ENCODE data around the gene TCF21.
A peak's percentile ranks its signal among the peaks of the same experiment; 100 is the strongest.

The TCF21 gene

DNA sequence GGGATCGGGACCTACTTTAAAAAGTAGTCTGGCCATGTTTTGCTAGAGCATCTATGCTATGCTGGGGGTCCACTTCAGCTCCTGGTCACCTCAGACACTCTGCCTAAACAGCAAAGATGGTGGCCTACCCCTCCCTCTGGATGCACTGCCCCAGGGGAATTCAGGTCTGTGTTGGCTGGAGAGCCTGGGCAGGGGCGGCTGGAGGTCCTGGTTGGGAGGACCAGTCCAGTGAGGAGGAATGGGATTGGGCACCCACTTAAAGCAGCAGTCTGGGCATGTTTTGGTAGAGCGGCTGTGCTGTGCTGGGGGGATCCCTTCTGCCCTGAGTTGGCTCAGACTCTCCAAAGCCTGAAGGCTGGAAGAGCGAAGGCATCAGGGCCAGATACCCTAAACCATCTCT is 23.2 kb upstream of the TCF21 start:
- H3K4me3 ChIP-seq (ENCODE audit: low read length) = no peak overlapping the region
- no peak overlapping the region for H3K9ac ChIP-seq (ENCODE audit: low read length)
- no peaks in the 10 kb centered on the region for H3K36me3 ChIP-seq (ENCODE audit: control insufficient read depth, insufficient read depth, low read length)
- H3K4me1 ChIP-seq (ENCODE audit: control insufficient read depth, insufficient read depth, low read length) = no peaks in the 10 kb centered on the region
- no peaks in the 10 kb centered on the region for H3K27me3 ChIP-seq (ENCODE audit: control insufficient read depth, insufficient read depth, low read length)
- no peak overlapping the region for H3K27ac ChIP-seq (ENCODE audit: low read depth, low read length)

DNA sequence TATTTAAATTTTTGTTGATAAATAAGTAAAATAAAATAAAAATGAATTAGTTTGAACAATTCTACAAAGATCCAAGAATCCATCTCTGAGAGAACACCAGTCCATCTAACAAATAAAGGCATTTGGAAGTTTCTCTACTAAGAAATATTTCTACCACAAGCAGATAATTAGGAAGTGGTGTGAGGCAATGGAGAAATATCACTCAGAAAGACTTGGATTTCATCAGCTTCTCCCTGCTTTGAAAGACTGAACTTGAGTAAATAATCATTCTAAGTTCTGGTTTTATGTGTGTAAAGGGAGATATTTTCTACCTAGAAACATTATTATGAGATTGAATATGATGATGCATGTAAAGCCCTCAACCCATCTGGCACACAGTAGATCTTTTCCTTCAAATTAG is 17.8 kb upstream of the TCF21 start:
- Histone ChIP-seq H3K4me3 (ENCODE audit: low read length) (no peak overlapping the region), H3K36me3 (ENCODE audit: control insufficient read depth, insufficient read depth, low read length) (no peaks in the 10 kb centered on the region), H3K9ac (ENCODE audit: low read length) (no peak overlapping the region), H3K27ac (ENCODE audit: low read depth, low read length) (no peak overlapping the region), H3K4me1 (ENCODE audit: control insufficient read depth, insufficient read depth, low read length) (no peaks in the 10 kb centered on the region), H3K27me3 (ENCODE audit: control insufficient read depth, insufficient read depth, low read length) (no peaks in the 10 kb centered on the region)

DNA sequence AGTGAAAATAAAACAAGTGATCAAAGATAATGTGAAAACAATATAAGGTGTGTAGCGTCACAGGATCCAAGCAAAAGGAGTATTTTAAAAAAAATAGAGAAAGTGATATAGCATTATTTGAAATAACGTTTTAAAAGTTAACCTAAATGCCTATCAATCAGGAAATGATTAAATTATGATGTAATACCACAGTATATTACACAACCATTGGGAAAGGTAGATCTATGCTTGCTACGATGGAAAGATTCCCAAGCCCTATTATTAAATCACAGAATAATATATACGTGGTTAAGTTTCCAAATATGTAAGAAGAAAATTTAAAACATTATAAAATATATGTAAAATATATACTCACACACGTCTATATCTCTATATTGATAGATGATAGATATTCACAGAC is 15.4 kb upstream of the TCF21 start:
- Histone ChIP-seq H3K36me3 (ENCODE audit: control insufficient read depth, insufficient read depth, low read length) (no peaks in the 10 kb centered on the region), H3K4me3 (ENCODE audit: low read length) (no peak overlapping the region), H3K4me1 (ENCODE audit: control insufficient read depth, insufficient read depth, low read length) (no peaks in the 10 kb centered on the region), H3K27ac (ENCODE audit: low read depth, low read length) (no peak overlapping the region), H3K27me3 (ENCODE audit: control insufficient read depth, insufficient read depth, low read length) (no peaks in the 10 kb centered on the region), H3K9ac (ENCODE audit: low read length) (no peak overlapping the region)

DNA sequence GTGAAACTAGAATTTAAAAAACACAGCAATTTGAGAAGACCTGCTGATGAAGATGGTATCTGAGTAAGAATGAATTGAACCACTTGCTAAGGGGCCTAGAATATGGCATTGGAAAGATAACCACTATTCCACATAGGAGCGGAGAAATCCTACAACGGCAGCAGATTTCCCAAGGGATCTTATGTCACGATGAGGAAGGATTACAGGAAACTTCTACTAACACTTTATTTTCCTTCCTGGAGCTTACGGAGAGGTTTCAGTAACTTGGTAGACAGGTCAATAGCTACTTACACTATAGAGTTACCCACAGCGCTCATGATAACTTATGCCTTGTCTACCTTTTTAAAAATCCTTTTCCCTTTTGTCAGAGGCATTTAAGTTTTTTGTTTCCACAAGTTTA is 11.8 kb upstream of the TCF21 start:
- H3K27me3 ChIP-seq (ENCODE audit: control insufficient read depth, insufficient read depth, low read length) = no peaks in the 10 kb centered on the region
- no peaks in the 10 kb centered on the region for H3K36me3 ChIP-seq (ENCODE audit: control insufficient read depth, insufficient read depth, low read length)
- no peaks in the 10 kb centered on the region for H3K4me1 ChIP-seq (ENCODE audit: control insufficient read depth, insufficient read depth, low read length)
- H3K27ac ChIP-seq (ENCODE audit: low read depth, low read length) = no peak overlapping the region
- H3K9ac ChIP-seq (ENCODE audit: low read length) = no peak overlapping the region
- H3K4me3 ChIP-seq (ENCODE audit: low read length) = no peak overlapping the region

DNA sequence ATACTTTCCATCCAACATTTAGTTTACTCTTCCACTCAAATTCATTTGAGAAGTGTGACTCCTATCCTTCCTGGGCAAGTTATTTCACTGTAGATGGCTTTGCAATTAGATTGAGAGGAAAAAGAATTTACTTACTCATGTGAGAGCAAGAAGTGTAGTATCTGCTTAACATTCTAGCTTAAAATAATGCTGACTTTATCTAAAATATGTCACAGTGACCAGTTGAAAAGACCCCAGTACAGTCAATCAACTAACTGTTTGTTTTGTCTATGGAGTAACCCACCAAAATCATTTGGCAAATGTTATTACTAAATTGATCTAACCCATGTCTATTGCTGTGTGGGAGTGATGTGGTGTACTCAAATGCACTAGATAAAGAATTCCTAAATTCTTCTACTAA is 8.9 kb upstream of the TCF21 start:
- Histone ChIP-seq H3K9ac (ENCODE audit: low read length) (no peak overlapping the region), H3K4me3 (ENCODE audit: low read length) (no peak overlapping the region), H3K27ac (ENCODE audit: low read depth, low read length) (no peak overlapping the region), H3K27me3 (ENCODE audit: control insufficient read depth, insufficient read depth, low read length) (no peaks in the 10 kb centered on the region), H3K4me1 (ENCODE audit: control insufficient read depth, insufficient read depth, low read length) (no peaks in the 10 kb centered on the region), H3K36me3 (ENCODE audit: control insufficient read depth, insufficient read depth, low read length) (no peaks in the 10 kb centered on the region)

DNA sequence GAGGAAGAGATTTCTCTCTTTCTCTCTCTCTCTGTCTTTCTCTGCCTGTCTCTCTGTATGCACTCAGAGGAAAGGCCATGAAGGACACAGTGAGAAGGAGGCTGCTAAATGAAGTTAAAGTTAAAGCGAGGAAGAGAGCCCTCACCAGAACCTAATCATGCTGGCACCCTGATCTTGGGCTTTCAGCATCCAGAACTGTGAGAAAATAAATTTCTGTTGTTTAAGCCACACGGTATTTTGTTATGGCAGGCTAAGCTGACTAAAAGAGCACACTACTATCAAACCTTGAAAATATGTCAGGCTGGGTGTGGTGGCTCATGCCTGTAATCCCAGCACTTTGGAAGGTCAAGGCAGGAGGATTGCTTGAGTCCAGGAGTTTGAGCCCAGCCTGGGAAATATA is 8.0 kb upstream of the TCF21 start:
- H3K4me1 ChIP-seq (ENCODE audit: control insufficient read depth, insufficient read depth, low read length) = no peaks in the 10 kb centered on the region
- no peaks in the 10 kb centered on the region for H3K27me3 ChIP-seq (ENCODE audit: control insufficient read depth, insufficient read depth, low read length)
- no peak overlapping the region for H3K27ac ChIP-seq (ENCODE audit: low read depth, low read length)
- H3K4me3 ChIP-seq (ENCODE audit: low read length) = no peak overlapping the region
- no peaks in the 10 kb centered on the region for H3K36me3 ChIP-seq (ENCODE audit: control insufficient read depth, insufficient read depth, low read length)
- no peak overlapping the region for H3K9ac ChIP-seq (ENCODE audit: low read length)

DNA sequence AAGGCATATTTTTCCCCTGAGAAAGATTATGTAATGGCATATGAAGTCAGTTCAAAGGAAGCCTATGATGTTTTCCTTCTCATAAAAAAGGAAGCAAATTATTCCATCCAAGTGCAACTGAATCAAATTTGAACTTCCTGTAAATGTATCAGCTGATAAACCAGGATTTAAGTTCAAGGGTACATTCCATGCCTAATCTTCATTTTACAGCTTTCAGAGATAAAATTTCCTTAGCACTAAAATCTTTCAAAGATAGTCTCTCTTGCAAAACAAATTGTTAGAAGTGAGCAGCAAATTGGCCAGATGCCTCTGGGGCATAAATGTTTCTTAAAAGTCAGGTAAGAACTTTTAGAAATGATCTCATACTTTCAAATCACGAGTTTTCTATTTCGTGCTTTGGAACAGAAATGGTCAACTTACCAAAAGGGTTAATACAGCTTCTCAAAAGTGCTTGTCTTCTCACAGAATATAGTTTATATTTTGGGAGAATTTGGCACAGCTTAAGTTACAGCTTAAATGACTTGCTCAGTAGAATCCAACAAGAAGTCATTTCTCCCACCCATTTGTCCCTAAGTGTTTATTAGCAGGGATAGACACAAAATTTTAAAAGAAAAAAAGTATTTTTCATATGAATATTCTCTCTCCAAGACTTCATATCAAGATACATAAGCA is 2.7 kb upstream of the TCF21 start:
- Histone ChIP-seq H3K36me3 (ENCODE audit: control insufficient read depth, insufficient read depth, low read length) (no peaks in the 10 kb centered on the region), H3K4me3 (ENCODE audit: low read length) (no peak overlapping the region), H3K27me3 (ENCODE audit: control insufficient read depth, insufficient read depth, low read length) (peaks cover 13% of the 10 kb centered on the region), H3K27ac (ENCODE audit: low read depth, low read length) (no peak overlapping the region), H3K4me1 (ENCODE audit: control insufficient read depth, insufficient read depth, low read length) (no peaks in the 10 kb centered on the region), H3K9ac (ENCODE audit: low read length) (no peak overlapping the region)

DNA sequence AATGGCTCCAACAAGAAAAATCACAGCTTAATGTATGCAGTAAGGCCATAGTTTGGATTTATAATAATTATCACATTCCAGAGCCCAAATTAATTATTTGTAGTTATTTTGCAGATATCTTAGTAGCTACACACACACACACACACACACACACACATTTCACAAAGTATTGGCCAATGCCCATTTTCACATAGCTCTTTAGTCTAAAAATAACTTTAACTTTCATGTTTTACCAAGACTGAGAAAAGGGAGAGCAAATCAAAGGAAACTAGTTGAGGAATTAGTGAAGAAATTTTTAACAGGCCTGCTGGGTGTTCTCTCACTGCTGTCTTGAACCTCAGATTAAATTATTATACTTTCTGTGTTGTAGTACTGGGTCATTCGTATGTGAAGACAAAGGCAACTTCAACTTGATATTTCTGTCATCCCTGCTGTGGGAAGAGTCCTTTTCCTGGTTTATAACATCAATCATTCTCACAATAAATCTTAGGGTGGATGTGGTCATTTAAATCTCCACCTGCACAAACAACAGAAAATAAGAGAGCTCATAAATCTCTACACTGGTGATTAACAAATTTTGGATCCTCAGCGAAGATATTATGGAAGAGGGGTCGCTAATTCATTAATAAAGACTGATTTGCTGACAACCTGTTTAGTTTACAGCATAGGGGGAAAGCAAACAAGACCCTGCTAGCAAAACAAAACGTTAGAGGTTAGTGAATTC is 1.6 kb upstream of the TCF21 start:
- peak overlapping the region; percentile 26 for H3K4me3 ChIP-seq (ENCODE audit: low read length)
- H3K36me3 ChIP-seq (ENCODE audit: control insufficient read depth, insufficient read depth, low read length) = no peaks in the 10 kb centered on the region
- H3K9ac ChIP-seq (ENCODE audit: low read length) = no peak overlapping the region
- H3K4me1 ChIP-seq (ENCODE audit: control insufficient read depth, insufficient read depth, low read length) = no peaks in the 10 kb centered on the region
- H3K27ac ChIP-seq (ENCODE audit: low read depth, low read length) = no peak overlapping the region
- H3K27me3 ChIP-seq (ENCODE audit: control insufficient read depth, insufficient read depth, low read length) = peaks cover 17% of the 10 kb centered on the region

DNA sequence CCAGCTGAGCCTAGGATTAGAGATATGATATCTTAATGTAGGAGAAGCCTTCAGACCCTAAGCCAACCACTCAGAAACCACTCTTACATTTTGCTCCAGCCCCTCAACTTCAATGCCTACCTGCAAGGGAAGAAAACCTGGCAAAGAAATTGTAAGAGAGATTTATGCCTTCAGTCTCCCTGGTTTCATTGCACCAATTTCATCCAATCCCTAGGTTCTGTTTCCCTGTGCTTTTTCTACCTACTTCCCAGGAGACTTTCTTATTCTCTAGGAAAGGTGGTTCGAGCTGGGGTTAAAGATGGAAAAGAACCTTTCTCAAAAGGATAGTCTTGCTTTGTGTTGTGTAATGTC is 1.1 kb upstream of the TCF21 start:
- Histone ChIP-seq H3K27me3 (ENCODE audit: control insufficient read depth, insufficient read depth, low read length) (peaks cover 18% of the 10 kb centered on the region), H3K4me1 (ENCODE audit: control insufficient read depth, insufficient read depth, low read length) (no peaks in the 10 kb centered on the region), H3K4me3 (ENCODE audit: low read length) (peak overlapping the region; percentile 26), H3K9ac (ENCODE audit: low read length) (no peak overlapping the region), H3K36me3 (ENCODE audit: control insufficient read depth, insufficient read depth, low read length) (no peaks in the 10 kb centered on the region), H3K27ac (ENCODE audit: low read depth, low read length) (no peak overlapping the region)

DNA sequence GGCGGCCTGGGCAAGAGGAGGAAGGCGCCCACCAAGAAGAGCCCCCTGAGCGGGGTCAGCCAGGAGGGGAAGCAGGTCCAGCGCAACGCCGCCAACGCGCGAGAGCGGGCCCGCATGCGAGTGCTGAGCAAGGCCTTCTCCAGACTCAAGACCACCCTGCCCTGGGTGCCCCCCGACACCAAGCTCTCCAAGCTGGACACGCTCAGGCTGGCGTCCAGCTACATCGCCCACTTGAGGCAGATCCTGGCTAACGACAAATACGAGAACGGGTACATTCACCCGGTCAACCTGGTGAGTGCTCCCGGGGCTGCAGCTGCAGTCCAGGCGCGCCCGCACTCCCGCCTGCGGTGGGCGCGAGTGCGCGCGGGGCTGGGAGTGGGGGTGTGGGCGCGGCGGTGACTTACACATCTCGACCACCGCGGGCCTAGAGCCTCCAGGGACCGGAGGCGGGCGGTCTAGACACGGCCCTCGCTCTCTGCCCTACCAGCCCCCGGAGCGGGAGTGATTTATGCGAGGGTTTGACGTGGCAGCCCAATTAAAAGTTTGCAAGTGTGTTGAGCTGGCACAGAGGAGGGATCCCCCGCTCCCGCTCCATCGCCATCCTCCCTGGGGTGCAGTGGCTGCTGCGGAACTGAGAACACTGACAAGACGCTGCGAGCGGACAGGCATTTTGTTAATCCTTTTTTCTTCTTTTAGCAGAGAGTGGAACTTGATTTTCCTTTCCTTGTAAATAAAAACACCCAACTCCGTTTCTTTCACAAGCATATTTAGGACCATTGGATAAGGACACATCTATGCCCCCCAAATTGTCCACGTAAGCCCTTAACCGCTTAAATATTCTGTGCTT is 867 bp downstream of the TCF21 start:
- peak overlapping the region; percentile 70 for H3K4me3 ChIP-seq (ENCODE audit: low read length)
- H3K27ac ChIP-seq (ENCODE audit: low read depth, low read length) = peak overlapping the region; percentile 81
- H3K27me3 ChIP-seq (ENCODE audit: control insufficient read depth, insufficient read depth, low read length) = peaks cover 31% of the 10 kb centered on the region

DNA sequence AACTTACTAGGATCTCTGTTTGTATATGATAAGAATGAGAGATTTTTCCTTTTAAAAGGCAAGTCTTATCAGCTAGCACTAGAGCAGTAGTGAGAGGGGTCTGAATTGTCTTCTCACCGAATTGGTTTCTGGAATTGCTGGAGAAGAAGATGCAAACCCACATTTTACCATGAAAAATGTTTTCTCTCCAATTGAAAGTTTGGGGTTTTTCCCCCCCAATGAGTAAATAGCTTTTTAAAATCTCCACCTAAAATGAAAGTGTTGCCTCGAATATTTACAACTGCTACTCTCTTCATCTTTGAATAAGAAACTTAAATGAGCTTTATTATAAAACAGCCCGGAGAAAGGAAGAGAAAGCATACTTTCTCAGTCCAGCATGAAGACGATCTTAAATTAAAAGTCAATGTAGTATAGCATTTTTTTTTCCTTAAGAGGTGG is 1.8 kb downstream of the TCF21 start:
- Histone ChIP-seq H3K27ac (ENCODE audit: low read depth, low read length) (peak overlapping the region; percentile 44), H3K27me3 (ENCODE audit: control insufficient read depth, insufficient read depth, low read length) (peaks cover 36% of the 10 kb centered on the region), H3K4me1 (ENCODE audit: control insufficient read depth, insufficient read depth, low read length) (peaks cover under 1% of the 10 kb centered on the region), H3K9ac (ENCODE audit: low read length) (peak overlapping the region; percentile 0), H3K36me3 (ENCODE audit: control insufficient read depth, insufficient read depth, low read length) (peaks cover 3% of the 10 kb centered on the region), H3K4me3 (ENCODE audit: low read length) (peak overlapping the region; percentile 77)

More for the DNA sequence above, 867 bp downstream of the TCF21 start:
- Histone ChIP-seq H3K36me3 (ENCODE audit: control insufficient read depth, insufficient read depth, low read length) (peaks cover 3% of the 10 kb centered on the region), H3K9ac (ENCODE audit: low read length) (peak overlapping the region; percentile 42), H3K4me1 (ENCODE audit: control insufficient read depth, insufficient read depth, low read length) (no peaks in the 10 kb centered on the region)

DNA sequence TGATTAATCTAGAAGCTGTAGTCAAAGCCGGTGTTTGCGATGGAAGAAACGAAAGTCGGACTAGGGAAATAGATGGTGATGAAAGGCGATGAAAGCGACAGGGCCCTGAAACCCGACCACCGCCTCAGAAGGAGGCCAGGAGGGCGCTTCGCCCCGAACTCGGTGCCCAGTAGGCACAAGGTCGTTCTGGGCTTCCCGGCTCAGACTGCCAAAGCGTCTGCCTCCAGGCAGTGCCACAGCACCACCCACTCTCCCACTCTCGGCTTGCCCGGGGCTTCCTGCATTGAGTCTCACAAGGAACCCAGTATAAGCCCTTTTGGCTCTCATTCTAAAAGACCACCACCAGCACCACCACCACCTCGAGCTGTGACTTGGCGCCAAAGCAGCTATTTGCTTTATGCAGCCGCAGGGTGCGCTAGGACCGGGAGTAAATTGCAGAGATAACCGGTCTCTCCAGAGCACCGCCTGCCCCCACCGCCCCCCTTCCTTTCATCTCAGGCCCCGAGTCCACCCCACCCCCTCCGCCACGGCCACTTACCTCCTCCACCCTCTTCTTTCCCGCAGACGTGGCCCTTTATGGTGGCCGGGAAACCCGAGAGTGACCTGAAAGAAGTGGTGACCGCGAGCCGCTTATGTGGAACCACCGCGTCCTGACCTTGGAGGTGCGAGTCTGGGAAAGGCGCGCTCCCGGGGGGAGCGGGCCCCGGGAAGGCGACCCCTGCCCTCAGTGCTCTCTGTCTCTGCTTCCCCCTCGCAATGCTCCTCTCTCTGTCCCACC is 2.4 kb downstream of the TCF21 start:
- peaks cover 39% of the 10 kb centered on the region for H3K27me3 ChIP-seq (ENCODE audit: control insufficient read depth, insufficient read depth, low read length)
- H3K9ac ChIP-seq (ENCODE audit: low read length) = peak overlapping the region; percentile 0
- H3K27ac ChIP-seq (ENCODE audit: low read depth, low read length) = peak overlapping the region; percentile 44
- peaks cover 3% of the 10 kb centered on the region for H3K36me3 ChIP-seq (ENCODE audit: control insufficient read depth, insufficient read depth, low read length)
- H3K4me1 ChIP-seq (ENCODE audit: control insufficient read depth, insufficient read depth, low read length) = peaks cover 2% of the 10 kb centered on the region
- peak overlapping the region; percentile 77 for H3K4me3 ChIP-seq (ENCODE audit: low read length)
